ENCODE results near the gene GDF11.

DNA sequence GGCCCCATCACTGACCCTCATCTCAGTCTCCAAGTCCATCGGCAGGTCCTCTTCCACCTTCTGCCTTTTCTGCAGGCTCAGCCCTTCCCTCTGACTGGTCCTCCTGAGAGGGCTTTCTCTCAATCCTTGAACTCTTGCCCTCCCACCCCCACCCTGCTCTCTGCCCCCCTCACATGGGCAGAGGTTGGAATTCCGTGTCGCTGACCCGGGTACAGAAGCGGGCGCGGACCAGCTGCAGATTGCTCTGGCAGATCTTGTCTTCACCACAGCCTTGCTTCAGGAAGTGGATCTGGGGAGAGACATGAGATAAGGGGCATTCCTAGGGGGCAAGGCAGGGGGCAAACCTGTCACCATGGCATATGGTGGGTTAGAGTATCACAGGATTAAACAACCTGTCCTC lies 47.6 kb upstream of the GDF11 start:
- TF ChIP-seq SUZ12 (IDR thresholded peaks at IDR 0.05; ENCODE audit: extremely low read depth, insufficient read depth, insufficient read length) (no peak), ZNF274 (IDR thresholded peaks at IDR 0.05; ENCODE audit: low read depth, low read length) (no peak)
